Measurements from ENCODE around the gene GRIK3. TPM values are rescaled to one million over a fixed set of nuclear protein-coding genes. Genes with fewer than 3 reads are reported as not detected.
"Not testable (repeated sequence)": the region's sequence is repeated elsewhere in the genome, so short reads cannot be mapped to it uniquely, and the experiment has no call there.

The GRIK3 gene
- total RNA-seq, 2 donors from 2014 or later: 0.85 to 0.89 TPM

GRCh38 chr1:36920801-36921405, 113.4 kb downstream of the GRIK3 start:
- DNase-seq: no peak
- intact Hi-C loops (cut with DNase I): no loop called here

GRCh38 chr1:36920371-36920770, 113.9 kb downstream of the GRIK3 start:
- intact Hi-C loops (cut with DNase I): no loop called here
- ATAC-seq (no peak), DNase-seq (no peak)

More at GRCh38 chr1:36920801-36921405, 113.4 kb downstream of the GRIK3 start:
- ATAC-seq: no peak

GRCh38 chr1:36919491-36920145, 114.7 kb downstream of the GRIK3 start:
- intact Hi-C loops (cut with DNase I): no loop called here
- no peak for DNase-seq
- no peak for ATAC-seq

DNA sequence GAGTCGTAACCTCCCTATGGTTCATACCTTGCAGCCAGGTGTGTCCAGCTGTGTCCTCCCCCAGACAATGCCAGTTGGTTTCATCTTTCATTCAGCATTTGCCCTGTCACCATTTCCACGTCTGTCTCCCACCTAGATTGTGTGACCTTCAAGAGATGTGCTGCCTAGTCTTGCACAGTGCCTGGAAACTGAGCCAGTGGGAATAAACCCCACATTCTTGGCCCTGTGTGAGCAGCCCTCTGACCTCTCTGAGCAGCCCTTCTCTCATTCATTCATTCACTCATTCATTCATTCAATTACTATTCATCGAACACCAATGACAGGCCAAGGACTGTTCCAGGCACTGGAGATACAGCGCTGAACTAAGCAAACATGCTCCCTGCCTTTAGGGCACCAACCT, 115.7 kb downstream of the GRIK3 start:
- ATAC-seq (no peak), DNase-seq (no peak)
- intact Hi-C loops (cut with DNase I): no loop called here

GRCh38 chr1:36916542-36916941, 117.8 kb downstream of the GRIK3 start:
- intact Hi-C loops (cut with DNase I); ATAC-seq: not testable (repeated sequence)

GRCh38 chr1:36913484-36914060, 120.7 kb downstream of the GRIK3 start:
- no peak for ATAC-seq
- intact Hi-C loops (cut with DNase I): no loop called here
- DNase-seq: no peak

More at GRCh38 chr1:36916542-36916941, 117.8 kb downstream of the GRIK3 start:
- DNase-seq: not testable (repeated sequence)

GRCh38 chr1:36913016-36913415, 121.3 kb downstream of the GRIK3 start:
- intact Hi-C loops (cut with DNase I): no loop called here
- ATAC-seq (no peak), DNase-seq (no peak)

DNA sequence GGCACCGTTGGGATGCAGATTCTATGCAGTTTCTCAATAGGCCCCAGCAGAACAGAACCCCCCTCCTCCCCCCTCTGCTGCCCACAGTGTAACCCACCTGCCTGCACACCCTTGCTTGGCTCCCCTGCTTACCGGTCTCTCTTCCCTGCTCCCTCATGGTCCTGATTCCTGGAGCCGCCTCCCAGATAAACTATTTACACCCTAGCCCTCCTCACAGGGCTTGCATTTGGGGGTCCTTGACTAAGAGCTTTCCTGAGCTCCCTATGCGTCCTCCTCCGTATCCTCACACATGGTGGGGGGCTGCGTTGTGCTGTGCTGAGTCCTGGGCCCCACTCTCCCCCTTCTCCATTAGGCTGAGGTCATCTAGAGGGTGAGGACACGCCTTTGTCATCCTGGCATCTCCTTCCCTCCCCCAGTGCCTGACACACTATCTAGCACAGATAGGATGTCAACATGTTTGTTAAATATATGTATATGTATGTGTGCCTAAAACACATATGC, 121.9 kb downstream of the GRIK3 start:
- intact Hi-C loops (cut with DNase I): no loop called here
- no peak for ATAC-seq
- no peak for DNase-seq

- ATAC-seq: no peak
- intact Hi-C loops (cut with DNase I): no loop called here
These were observed 122.6 kb downstream of the GRIK3 start for GRCh38 chr1:36911561-36912364.

GRCh38 chr1:36910886-36911540, 123.3 kb downstream of the GRIK3 start:
- intact Hi-C loops (cut with DNase I): no loop called here

More at GRCh38 chr1:36911561-36912364, 122.6 kb downstream of the GRIK3 start:
- no peak for DNase-seq

DNA sequence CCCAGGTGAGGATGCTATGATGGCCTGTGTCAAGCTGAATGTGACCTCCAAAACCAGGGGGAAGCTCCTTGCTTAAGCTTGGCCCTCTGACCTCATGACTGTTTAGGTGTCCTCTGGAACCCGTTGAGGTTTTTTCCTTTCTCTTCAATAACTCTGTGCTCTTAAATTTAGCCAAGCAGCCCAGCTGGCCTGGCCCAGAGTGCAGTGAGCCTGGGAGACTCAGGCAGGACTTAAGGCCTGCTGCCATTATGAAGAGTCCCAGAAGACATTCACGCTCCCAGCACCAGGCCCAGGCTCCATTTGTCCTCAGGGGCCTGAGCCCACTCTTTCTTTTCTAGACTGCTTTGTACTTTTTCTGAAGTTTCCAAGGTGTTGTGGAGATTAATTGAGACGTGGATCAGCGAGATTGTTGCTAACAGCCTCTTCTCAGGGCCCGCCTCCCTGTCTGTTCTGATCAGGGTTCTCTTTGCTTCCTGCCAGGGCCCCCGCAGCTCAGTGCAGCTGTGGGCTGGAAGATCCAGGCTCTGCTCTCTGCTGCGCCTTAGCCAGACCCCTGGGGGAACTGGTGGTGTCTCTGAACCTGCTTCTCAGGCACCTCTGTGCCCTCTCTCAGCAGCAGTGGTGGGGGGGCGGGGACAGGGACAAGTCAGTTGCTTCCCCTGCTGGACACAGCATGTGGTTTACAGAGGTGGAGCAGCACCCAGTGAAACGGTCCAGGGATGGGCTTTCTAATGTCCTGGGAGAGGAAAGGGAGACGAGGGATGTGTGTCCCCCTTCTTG, 124.2 kb downstream of the GRIK3 start:
- DNase-seq: no peak
- ATAC-seq: no peak
- intact Hi-C loops (cut with DNase I): no loop called here

More at GRCh38 chr1:36910886-36911540, 123.3 kb downstream of the GRIK3 start:
- ATAC-seq: no peak
- no peak for DNase-seq

GRCh38 chr1:36909359-36909758, 125.0 kb downstream of the GRIK3 start:
- intact Hi-C loops (cut with DNase I); ATAC-seq; DNase-seq: not testable (repeated sequence)

GRCh38 chr1:36908096-36908495, 126.2 kb downstream of the GRIK3 start:
- no peak for ATAC-seq
- intact Hi-C loops (cut with DNase I): no loop called here
- no peak for DNase-seq

DNA sequence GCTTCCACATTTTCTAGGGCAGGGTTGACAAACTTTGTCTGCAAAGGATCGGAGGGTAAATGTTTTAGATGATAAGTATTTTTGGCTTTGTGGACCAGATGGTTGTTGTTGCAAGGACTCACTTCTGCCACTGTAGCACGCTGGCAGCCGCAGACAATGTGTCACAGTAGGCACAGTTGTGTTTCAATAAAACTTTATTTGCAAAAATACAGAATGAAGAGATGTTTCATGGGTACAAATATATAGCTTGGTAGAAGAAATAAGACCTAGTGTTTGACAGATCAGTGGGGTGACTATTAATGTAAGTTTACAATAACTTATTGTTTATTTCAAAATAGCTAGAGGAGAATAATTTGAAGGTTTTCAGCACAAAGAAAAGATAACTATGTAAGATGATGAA, 127.8 kb downstream of the GRIK3 start:
- intact Hi-C loops (cut with DNase I): no loop called here
- no peak for ATAC-seq
- no peak for DNase-seq

DNA sequence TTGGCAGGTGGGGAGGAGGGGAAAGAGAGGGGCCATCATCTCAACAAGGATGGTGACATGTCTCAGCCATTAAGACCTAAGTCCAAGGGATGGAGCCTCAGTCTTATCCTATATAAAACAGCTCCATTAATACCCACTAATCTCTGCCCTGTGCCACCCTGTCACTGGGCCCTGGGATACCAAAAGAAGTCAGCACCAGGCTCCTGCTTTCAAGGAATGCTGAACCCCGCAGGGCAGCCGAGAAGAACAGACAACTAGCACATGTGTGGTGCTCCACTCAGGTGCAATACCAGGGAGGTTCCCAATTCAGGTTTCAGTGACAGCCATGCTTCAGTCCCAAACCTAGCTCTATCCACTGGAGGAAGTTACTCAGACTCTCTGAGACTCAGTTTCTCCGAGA, 128.4 kb downstream of the GRIK3 start:
- ATAC-seq (no peak), DNase-seq (no peak)
- intact Hi-C loops (cut with DNase I): no loop called here

DNA sequence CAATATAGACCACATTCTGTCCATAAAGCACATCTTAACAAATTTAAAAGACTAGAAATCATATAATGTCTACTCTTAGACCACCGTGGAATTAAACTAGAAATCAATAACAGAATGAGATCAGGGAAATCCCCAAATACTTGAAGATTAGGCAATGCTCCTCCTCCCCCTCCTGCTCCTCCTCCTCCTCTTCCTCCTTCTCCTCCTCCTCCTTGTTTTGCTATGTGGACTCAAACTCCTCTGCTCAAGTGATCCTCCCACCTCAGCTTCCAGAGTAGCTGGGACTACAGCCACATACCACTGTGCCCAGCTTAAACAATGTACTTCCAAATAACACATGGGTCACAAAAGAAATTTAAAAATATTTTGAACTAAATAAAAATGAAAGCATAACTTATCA, 134.2 kb downstream of the GRIK3 start:
- intact Hi-C loops (cut with DNase I): no loop called here
- ATAC-seq (no peak), DNase-seq (no peak)

GRCh38 chr1:36897813-36898212, 136.5 kb downstream of the GRIK3 start:
- intact Hi-C loops (cut with DNase I); DNase-seq; ATAC-seq: not testable (repeated sequence)

DNA sequence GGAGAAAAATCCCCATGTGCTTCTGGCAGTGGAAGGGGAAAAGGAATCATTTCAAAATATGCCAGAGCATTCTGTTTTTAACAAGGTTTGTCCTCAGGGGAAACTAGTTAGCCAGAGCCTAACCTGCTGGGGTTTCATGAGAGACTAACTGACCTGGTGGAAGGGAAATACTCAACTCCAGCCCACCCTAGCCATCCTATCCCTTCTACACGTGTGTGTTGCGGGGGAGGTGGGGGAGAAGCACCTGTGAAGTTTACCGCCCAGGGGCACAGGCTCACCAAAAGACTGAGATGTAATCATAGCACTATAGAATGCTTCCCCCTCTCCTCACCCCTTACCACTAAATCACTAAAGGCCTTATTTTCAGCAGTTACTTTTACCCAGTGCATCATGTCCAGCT, 139.5 kb downstream of the GRIK3 start:
- DNase-seq (no peak), ATAC-seq (no peak)
- intact Hi-C loops (cut with DNase I): no loop called here

Data from left cardiac atrium (tissue), 4 donors.